A549 (cell line): ENCODE measurements around the gene CDC14A. TPM values are rescaled to one million over a fixed set of nuclear protein-coding genes. Genes with fewer than 3 reads are reported as not detected.

Source experiments
- ATAC-seq, 2 experiments: fragments of 200-7000 bp in 1 of 2; fragments of >200 bp in 1 of 2; cut with Nextera tagmentation in 1 of 2; cut with Tn5 transposase in 1 of 2; 3 replicates each; pipeline versions ENCODE4 v1.8.0 to v1.9.1; 2018 to 2020; ENCODE audit warnings: mild to moderate bottlenecking in 1 of 2, moderate library complexity in 1 of 2
- CTCF ChIA-PET: fragments of 300-600 bp; sonication (Branson Sonifier 250); formaldehyde crosslinking; extraction: SDS; loops from one replicate; lab custom pipeline; 2021; ENCODE audit warnings: antibody characterized with exemption, inconsistent platforms; lab: Yijun Ruan, JAX
- POLR2A ChIA-PET: fragments of 350-600 bp; formaldehyde crosslinking; extraction: SDS; loops from one replicate; lab custom pipeline; 2021; ENCODE audit warnings: antibody characterized with exemption, inconsistent platforms; lab: Yijun Ruan, JAX
- DNase-seq, 2 experiments: peaks; one replicate each; pipeline versions ENCODE4 v3.0.0 to v3.0.0-alpha.2; 2011 to 2016; ENCODE audit warnings: low read depth in 1 of 2, low spot score in 1 of 2
- FAIRE-seq: peaks from 2 replicates; lab custom pipeline; 2011; peaks lifted over from hg19 to GRCh38; lab: Jason Lieb, UNC
- H3K27ac ChIP-seq, 2 experiments: fragments of >200 bp; sonication (Bioruptor Twin); formaldehyde crosslinking; 3 replicates each; pipeline ENCODE4 v1.5.1; 2016 to 2017
- H3K4me1 ChIP-seq: fragments of >200 bp; sonication (Bioruptor Twin); formaldehyde crosslinking; 3 replicates; pipeline ENCODE4 v1.6.1; 2016
- H3K4me2 ChIP-seq: fragments of >200 bp; sonication (Bioruptor Twin); formaldehyde crosslinking; 3 replicates; pipeline ENCODE4 v1.6.1; 2016
- H3K4me3 ChIP-seq: fragments of >200 bp; sonication (Bioruptor Twin); formaldehyde crosslinking; 3 replicates; pipeline ENCODE4 v1.5.1; 2016
- H3K9me3 ChIP-seq: fragments of >200 bp; sonication (Bioruptor Twin); formaldehyde crosslinking; 3 replicates; pipeline ENCODE4 v1.6.1; 2016
- CBX2 ChIP-seq: fragments of 200-600 bp; sonication (generic); IDR thresholded peaks from 2 replicates; pipeline ENCODE4 v1.6.1; 2016; ENCODE audit warnings: low read depth, mild to moderate bottlenecking, borderline replicate concordance
- CEBPB ChIP-seq, 2 experiments: fragments of >200 bp in 1 of 2; sonication (Bioruptor Twin) in 1 of 2; formaldehyde crosslinking in 1 of 2; IDR thresholded peaks; 2 replicates each; pipeline ENCODE4 v1.6.1; 2012 to 2016
- CHD2 ChIP-seq: fragments of 150-350 bp; IDR thresholded peaks from 2 replicates; pipeline ENCODE4 v1.6.1; 2014; ENCODE audit warnings: low read length; ENCODE audit not compliant: partially characterized antibody
- CHD4 ChIP-seq: fragments of 200-600 bp; sonication (generic); IDR thresholded peaks from 2 replicates; pipeline ENCODE4 v1.6.1; 2016; ENCODE audit warnings: antibody characterized with exemption, mild to moderate bottlenecking, borderline replicate concordance
- E2F6 ChIP-seq: IDR thresholded peaks from 2 replicates; pipeline ENCODE4 v1.6.1; 2012; ENCODE audit warnings: low read depth, borderline replicate concordance
- EHF ChIP-seq: fragments of 250-450 bp; sonication (Bioruptor Pico); IDR thresholded peaks from 2 replicates; pipeline ENCODE4 v1.5.0; 2020; ENCODE audit warnings: mild to moderate bottlenecking
- EHMT2 ChIP-seq: fragments of 200-600 bp; sonication (generic); IDR thresholded peaks from 2 replicates; pipeline ENCODE4 v1.6.1; 2016; ENCODE audit warnings: antibody characterized with exemption, low read depth, mild to moderate bottlenecking, moderate library complexity
- FOXS1 ChIP-seq: fragments of 250-450 bp; sonication (Bioruptor Pico); IDR thresholded peaks from 2 replicates; pipeline ENCODE4 v1.5.0; 2020; ENCODE audit warnings: mild to moderate bottlenecking, moderate library complexity
- GATA3 ChIP-seq: IDR thresholded peaks from 2 replicates; pipeline ENCODE4 v1.6.1; 2012; ENCODE audit warnings: borderline replicate concordance
- HDAC2 ChIP-seq: fragments of 200-600 bp; sonication (generic); IDR thresholded peaks from 2 replicates; pipeline ENCODE4 v1.6.1; 2016
- HEYL ChIP-seq: fragments of 250-450 bp; sonication (Bioruptor Pico); IDR thresholded peaks from 2 replicates; pipeline ENCODE4 v1.8.0; 2021; ENCODE audit warnings: mild to moderate bottlenecking, moderate library complexity
- JUN ChIP-seq, 2 experiments: fragments of >200 bp; sonication (Bioruptor Twin); formaldehyde crosslinking; IDR thresholded peaks; 2 replicates in 1 of 2; 3 replicates in 1 of 2; pipeline ENCODE4 v1.6.1; 2016 to 2017
- KDM5A ChIP-seq: fragments of 200-600 bp; sonication (generic); IDR thresholded peaks from 2 replicates; pipeline ENCODE4 v1.6.1; 2016; ENCODE audit warnings: antibody characterized with exemption, mild to moderate bottlenecking
- MAFK ChIP-seq: fragments of 450-650 bp; IDR thresholded peaks from 2 replicates; pipeline ENCODE4 v1.6.1; 2014; ENCODE audit not compliant: partially characterized antibody
- MAX ChIP-seq: IDR thresholded peaks from 2 replicates; pipeline ENCODE4 v1.6.1; 2012
- MAZ ChIP-seq: fragments of 150-350 bp; IDR thresholded peaks from 2 replicates; pipeline ENCODE4 v1.6.1; 2014; ENCODE audit warnings: antibody characterized with exemption, low read depth, low read length, borderline replicate concordance
- MYC ChIP-seq: IDR thresholded peaks from 2 replicates; pipeline ENCODE4 v1.6.1; 2012; ENCODE audit warnings: mild to moderate bottlenecking, inconsistent platforms, low read length, improper control_type of control experiment, borderline replicate concordance
- NFE2L2 ChIP-seq: fragments of 150-350 bp; conservative IDR thresholded peaks from 2 replicates; pipeline ENCODE4 v1.6.1; 2014; ENCODE audit warnings: low read length
- NPAS2 ChIP-seq: fragments of 250-450 bp; sonication (Bioruptor Pico); IDR thresholded peaks from 2 replicates; pipeline ENCODE4 v1.8.0; 2022; ENCODE audit warnings: mild to moderate bottlenecking, moderate library complexity, borderline replicate concordance
- POLR2A ChIP-seq: IDR thresholded peaks from 2 replicates; pipeline ENCODE4 v1.6.1; 2012; ENCODE audit warnings: mild to moderate bottlenecking, low read length
- RARB ChIP-seq: fragments of 250-450 bp; sonication (Bioruptor Pico); IDR thresholded peaks from 2 replicates; pipeline ENCODE4 v1.8.0; 2021; ENCODE audit warnings: mild to moderate bottlenecking, moderate library complexity
- RNF2 ChIP-seq: fragments of 200-600 bp; sonication (generic); IDR thresholded peaks from 2 replicates; pipeline ENCODE4 v1.6.1; 2016; ENCODE audit warnings: low read depth, mild to moderate bottlenecking, antibody characterized with exemption, moderate library complexity, borderline replicate concordance
- ZSCAN20 ChIP-seq: fragments of 250-450 bp; sonication (Bioruptor Pico); IDR thresholded peaks from 2 replicates; pipeline ENCODE4 v1.8.0; 2022; ENCODE audit warnings: mild to moderate bottlenecking, moderate library complexity
- WGBS: methylation state at CpG from one replicate; pipeline ENCODE4 v1.1.6; 2017; ENCODE audit errors: missing lambda C conversion rate; 5-methylcytosine and 5-hydroxymethylcytosine counted together
- polyA plus RNA-seq, 4 experiments: library from polyadenylated mRNA; depleted of rRNA in 3 of 4; stranded (reverse); fragments of >200 nt; fragmentation: RNase III in 1 of 4; extraction: RNeasy Plus Mini Kit Qiagen cat#74134 plus additional on column Dnase treatment in 1 of 4; gene quantifications; 2 replicates in 3 of 4; 3 replicates in 1 of 4; pipeline ENCODE4 v1.2.3, GENCODE V29; 2011 to 2017
- TF ChIP-seq, protein P1 (sequence below): fragments of 450-650 bp; IDR thresholded peaks from 2 replicates; pipeline ENCODE4 v1.6.1; 2014; ENCODE audit warnings: antibody characterized with exemption
- TF ChIP-seq, protein P2 (sequence below): fragments of 250-450 bp; sonication (Bioruptor Pico); IDR thresholded peaks from 2 replicates; pipeline ENCODE4 v1.5.0; 2020; ENCODE audit warnings: low read depth, mild to moderate bottlenecking, moderate library complexity

The CDC14A gene
- polyA plus RNA-seq, 2 of the 4 experiments (the other 2 are of a cell fraction): 1.6 to 4.1 TPM

DNA sequence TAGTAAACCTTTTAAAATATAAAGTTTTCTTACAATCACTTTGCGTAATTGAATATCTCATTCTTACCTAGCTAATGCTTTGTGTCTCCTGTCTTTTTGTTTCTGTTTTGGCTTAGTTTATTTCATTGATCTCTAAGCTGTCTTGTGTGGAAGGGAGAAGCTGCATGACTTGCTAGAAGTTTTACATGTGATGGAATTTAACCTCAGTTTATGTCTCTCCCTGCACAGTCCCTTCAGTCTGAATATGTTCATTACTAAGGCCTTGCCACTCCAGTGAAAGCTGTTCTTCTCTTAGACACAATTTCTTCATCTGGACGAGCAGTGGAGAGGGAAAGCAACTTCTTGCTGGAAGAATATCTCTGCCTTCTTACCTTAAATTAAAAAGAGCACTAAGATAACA is 165.7 kb downstream of the CDC14A start:
- Histone ChIP-seq H3K4me1 (peaks cover 9% of the 10 kb centered on the region; the same call in 1 of the 3 replicates), H3K9me3 (no peaks in the 10 kb centered on the region), H3K4me3 (no peak overlapping the region), H3K4me2 (no peak overlapping the region), H3K27ac (no peak overlapping the region)
- CTCF ChIA-PET: no interaction called here
- DNase-seq: no peak
- WGBS: 43% methylated on average over 2 of the region's 2 CpGs
- no peak for FAIRE-seq
- no peak for TF ChIP-seq CHD4
- TF ChIP-seq MAX: no peak
- TF ChIP-seq NPAS2: no peak
- TF ChIP-seq, protein P1, sequence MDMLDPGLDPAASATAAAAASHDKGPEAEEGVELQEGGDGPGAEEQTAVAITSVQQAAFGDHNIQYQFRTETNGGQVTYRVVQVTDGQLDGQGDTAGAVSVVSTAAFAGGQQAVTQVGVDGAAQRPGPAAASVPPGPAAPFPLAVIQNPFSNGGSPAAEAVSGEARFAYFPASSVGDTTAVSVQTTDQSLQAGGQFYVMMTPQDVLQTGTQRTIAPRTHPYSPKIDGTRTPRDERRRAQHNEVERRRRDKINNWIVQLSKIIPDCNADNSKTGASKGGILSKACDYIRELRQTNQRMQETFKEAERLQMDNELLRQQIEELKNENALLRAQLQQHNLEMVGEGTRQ: no peak
- no peak for TF ChIP-seq KDM5A
- TF ChIP-seq RARB: no peak
- no peak for TF ChIP-seq ZSCAN20 (CRISPR knock-in tag)
- POLR2A ChIA-PET: no interaction called here
- ATAC-seq: no peak

DNA sequence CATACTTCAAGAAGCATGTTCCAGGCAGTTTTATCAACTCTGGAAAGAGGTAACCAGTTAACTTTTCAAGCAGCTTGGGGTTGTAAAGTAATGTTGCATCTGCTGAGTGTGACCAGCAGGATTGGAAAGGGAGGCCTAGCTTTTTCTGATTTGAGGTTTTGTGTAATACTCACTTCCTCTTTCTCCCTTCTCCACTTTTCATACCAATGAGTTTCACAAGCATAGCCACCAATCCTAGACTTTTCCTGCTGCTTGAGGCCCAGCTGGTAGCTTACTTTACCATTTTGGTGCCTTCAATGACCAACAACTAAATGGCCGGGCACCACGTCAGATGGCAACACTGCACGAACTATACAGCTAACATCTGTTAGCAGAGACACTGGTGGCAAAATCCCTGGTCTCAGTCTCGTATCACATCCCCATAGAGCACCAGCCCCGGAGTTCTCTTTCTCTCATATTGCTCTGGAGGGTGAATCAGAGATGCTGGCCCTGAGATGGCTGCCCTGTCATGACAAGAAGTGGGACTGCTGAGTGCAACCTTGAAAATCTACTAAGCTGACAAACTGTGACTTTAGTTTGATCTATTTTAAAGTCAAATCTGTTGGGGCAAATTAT is 170.8 kb downstream of the CDC14A start:
- ChIA-PET POLR2A (no interaction called here), CTCF (interaction anchor here (1.2 kb wide), 1 partner anchor 60 kb away, joined by 3 read pairs; no protein-coding TSS in a partner anchor)
- no peaks in the 10 kb centered on the region for H3K9me3 ChIP-seq
- no peak overlapping the region for H3K4me2 ChIP-seq
- H3K27ac ChIP-seq: no peak overlapping the region
- 82% methylated on average over 5 of the region's 5 CpGs for WGBS
- TF ChIP-seq EHMT2 (no peak), JUN (IDR thresholded peaks at IDR 0.05) (no peak), POLR2A (no peak), CHD2 (no peak), HEYL (CRISPR knock-in tag) (no peak), RNF2 (no peak), CBX2 (no peak), FOXS1 (no peak), E2F6 (no peak), HDAC2 (no peak), MAFK (no peak), MAZ (no peak), KDM5A (no peak), GATA3 (no peak), NFE2L2 (no peak), EHF (CRISPR knock-in tag) (no peak), CEBPB (IDR thresholded peaks at IDR 0.05) (no peak), MYC (no peak)
- TF ChIP-seq, protein P2, sequence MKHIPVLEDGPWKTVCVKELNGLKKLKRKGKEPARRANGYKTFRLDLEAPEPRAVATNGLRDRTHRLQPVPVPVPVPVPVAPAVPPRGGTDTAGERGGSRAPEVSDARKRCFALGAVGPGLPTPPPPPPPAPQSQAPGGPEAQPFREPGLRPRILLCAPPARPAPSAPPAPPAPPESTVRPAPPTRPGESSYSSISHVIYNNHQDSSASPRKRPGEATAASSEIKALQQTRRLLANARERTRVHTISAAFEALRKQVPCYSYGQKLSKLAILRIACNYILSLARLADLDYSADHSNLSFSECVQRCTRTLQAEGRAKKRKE (CRISPR knock-in tag): no peak
- TF ChIP-seq, protein P1: no peak
- no peaks in the 10 kb centered on the region for H3K4me1 ChIP-seq
- H3K4me3 ChIP-seq: no peak overlapping the region
- no peak for DNase-seq
- FAIRE-seq: no peak
- no peak for ATAC-seq
